NB4 (cell line): Measurements from ENCODE around the gene USP48.
A peak's percentile ranks its signal among the peaks of the same experiment; 100 is the strongest.
"Not testable (repeated sequence)": the region's sequence is repeated elsewhere in the genome, so short reads cannot be mapped to it uniquely, and the experiment has no call there.

Experiments
- DNase-seq: peaks from one replicate; pipeline ENCODE4 v3.0.0; 2010; ENCODE audit warnings: low read depth
- H3K4me3 ChIP-seq: one replicate; pipeline ENCODE4 v1.5.1; 2011; ENCODE audit warnings: mild to moderate bottlenecking, low read depth, low read length, moderate library complexity
- MAX ChIP-seq: IDR thresholded peaks from 2 replicates; pipeline ENCODE4 v1.6.1; 2011; ENCODE audit warnings: low read depth, low read length
- MYC ChIP-seq: IDR thresholded peaks from 2 replicates; pipeline ENCODE4 v1.6.1; 2011; ENCODE audit warnings: low read depth, low read length
- POLR2A ChIP-seq: IDR thresholded peaks from 2 replicates; pipeline ENCODE4 v1.6.1; 2011; ENCODE audit warnings: mild to moderate bottlenecking; ENCODE audit not compliant: insufficient read length; ENCODE audit errors: extremely low read depth
- TF ChIP-seq, protein P1 (sequence below): IDR thresholded peaks from one replicate; pipeline ENCODE4 v1.5.1; 2012; ENCODE audit warnings: low read depth, low read length

The USP48 gene

DNA sequence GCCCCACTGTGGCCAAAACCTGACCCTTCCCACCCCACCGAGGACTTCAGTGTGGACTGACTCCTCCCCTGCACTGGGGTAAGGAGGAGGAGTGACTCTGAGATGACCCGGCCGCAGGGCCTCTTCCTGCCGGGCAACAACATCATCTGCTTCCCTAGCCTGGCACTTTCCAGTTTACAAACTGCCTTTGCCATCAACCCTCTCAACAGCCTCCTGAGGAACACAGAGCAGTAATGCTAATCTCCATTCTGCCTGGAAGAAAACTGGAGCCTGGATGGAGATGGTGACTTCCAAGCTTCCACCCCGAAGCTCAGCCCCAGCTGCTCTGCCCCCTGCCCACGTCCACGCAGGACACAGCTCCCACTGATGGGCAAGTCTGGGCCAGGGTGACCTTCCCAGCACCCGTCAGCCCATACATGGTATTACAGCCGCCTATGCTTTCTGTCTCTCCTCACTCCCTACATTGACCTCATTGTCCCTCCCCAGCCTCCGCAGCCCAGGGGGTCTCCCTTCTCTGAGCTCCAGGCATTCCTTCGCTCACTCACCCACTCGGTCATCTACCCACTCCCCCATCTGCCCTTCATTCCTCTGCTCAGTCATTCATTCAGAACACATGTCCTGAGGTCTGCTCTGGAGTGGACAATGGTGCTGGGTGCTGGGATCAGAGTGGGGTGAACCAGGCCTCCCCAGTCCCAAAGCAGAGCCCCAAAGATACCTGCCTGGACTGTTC lies 148.0 kb downstream of the USP48 start:
- TF ChIP-seq MYC (no peak), POLR2A (no peak), MAX (no peak)
- TF ChIP-seq, protein P1, sequence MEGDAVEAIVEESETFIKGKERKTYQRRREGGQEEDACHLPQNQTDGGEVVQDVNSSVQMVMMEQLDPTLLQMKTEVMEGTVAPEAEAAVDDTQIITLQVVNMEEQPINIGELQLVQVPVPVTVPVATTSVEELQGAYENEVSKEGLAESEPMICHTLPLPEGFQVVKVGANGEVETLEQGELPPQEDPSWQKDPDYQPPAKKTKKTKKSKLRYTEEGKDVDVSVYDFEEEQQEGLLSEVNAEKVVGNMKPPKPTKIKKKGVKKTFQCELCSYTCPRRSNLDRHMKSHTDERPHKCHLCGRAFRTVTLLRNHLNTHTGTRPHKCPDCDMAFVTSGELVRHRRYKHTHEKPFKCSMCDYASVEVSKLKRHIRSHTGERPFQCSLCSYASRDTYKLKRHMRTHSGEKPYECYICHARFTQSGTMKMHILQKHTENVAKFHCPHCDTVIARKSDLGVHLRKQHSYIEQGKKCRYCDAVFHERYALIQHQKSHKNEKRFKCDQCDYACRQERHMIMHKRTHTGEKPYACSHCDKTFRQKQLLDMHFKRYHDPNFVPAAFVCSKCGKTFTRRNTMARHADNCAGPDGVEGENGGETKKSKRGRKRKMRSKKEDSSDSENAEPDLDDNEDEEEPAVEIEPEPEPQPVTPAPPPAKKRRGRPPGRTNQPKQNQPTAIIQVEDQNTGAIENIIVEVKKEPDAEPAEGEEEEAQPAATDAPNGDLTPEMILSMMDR = no peak

GRCh38 chr1:21633992-21634805 lies 148.8 kb downstream of the USP48 start:
- no peak for DNase-seq
- TF ChIP-seq POLR2A (no peak), MYC (no peak), MAX (no peak)
- TF ChIP-seq, protein P1 = no peak
- no peak overlapping the region for H3K4me3 ChIP-seq

More for the DNA sequence above, 148.0 kb downstream of the USP48 start:
- DNase-seq = no peak
- no peak overlapping the region for H3K4me3 ChIP-seq

DNA sequence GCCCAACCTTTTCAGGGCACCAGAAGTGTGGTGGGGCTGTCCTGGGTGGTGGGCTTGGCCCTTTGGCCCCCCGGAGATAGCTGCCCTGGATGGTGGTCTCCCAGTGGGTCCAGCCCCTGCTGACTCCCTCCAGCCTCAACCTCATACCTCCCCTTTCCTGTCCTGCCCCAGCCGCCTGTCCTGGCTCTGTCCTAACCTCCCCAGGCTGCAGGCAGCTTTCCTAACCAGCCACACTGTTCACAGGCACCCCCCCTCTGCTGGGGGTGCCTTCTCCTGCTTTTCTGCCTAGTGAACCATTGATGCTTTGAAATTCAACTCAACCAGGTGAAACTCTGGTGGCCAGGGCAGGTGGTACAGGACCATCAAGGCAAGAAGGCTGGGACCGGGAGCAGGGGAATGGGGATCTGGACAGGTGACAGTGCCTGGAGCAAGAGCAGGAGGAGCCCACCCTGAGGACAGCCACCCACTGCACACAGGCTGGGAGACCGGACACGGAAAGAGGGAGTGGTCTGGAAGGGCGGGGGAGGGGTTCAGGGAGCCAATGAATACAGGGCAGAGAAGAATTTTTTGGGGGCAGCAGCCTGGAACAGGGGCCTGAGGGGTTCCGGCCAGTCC lies 149.7 kb downstream of the USP48 start:
- no peak for DNase-seq
- H3K4me3 ChIP-seq = no peak overlapping the region
- TF ChIP-seq MYC = no peak
- TF ChIP-seq MAX = no peak
- TF ChIP-seq POLR2A = no peak
- TF ChIP-seq, protein P1 = no peak

- H3K4me3 ChIP-seq = no peak overlapping the region
- DNase-seq = peak; percentile 55
- TF ChIP-seq MYC (no peak), MAX (no peak), POLR2A (no peak)
- TF ChIP-seq, protein P1 = no peak
Observed at GRCh38 chr1:21631944-21632887, 150.7 kb downstream of the USP48 start.

DNA sequence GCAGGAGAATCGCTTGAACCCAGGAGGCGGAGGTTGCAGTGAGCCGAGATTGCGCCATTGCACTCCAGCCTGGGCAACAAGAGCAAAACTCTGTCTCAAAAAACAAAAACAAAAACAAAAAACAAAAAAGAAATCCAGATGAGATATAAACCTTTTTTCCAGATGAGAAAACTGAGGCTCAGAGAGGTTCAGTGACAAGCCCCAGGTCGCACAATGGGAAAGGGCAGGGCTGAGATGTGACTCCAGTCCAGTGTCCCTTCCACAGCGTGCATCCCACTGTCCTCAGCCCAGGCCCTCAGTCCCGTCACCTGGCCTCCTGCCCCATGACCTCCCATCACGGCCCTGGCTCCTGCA lies 151.4 kb downstream of the USP48 start:
- H3K4me3 ChIP-seq, DNase-seq: not testable (repeated sequence)
